ENCODE measurements around the gene PSMG4.

The PSMG4 gene

DNA sequence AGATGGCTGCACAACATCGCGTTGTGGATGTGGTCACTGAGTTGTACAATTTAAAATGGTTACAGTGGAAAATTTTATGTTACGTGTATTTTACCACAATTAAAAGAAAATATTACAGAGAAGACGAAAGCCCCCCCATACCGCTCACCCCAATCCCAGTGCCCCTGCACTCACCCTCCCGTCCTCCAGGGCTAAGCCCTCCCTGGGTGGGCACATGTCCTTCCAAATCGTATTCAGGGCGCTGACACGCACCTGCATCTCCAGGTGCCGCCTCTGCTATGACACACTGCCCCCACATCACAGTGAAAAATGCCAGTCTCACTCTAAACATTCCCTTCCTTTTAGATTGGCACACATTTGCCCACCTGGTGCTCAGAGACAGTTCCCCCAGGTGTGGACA lies 49.4 kb downstream of the PSMG4 start:
- no peak for DNase-seq (ENCODE audit: low read depth in 2 of 2)

DNA sequence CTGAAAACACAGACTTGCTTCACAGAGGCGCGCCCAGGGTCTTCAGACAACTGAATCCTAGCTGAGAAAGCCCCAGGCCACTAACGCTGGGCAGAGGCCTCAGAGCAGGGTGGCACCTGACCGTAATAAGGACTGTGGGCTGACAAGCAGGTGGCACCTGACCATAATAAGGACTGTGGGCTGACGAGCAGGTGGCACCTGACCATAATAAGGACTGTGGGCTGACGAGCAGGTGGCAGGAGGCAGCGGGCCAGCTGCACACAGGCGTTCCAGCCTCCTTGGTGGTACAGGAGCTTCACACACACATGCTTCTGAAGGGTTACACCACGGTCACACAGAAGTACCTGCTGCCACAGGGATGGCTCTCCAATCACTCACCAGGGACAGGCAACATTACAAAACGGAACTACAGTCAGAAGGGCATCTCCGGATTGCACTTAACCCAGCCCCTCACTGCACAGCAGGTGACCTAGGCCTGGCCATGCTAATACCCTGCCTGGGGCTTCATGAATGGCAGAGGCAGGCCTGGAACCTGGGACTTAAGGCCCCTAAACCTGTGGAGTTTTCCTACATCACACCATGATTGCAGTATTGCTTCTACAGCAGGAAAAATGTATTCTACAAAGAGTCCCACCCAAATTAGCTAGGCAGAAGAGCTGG lies 50.8 kb downstream of the PSMG4 start:
- no peak for DNase-seq (ENCODE audit: low read depth in 2 of 2)

- no peak for DNase-seq (ENCODE audit: low read depth in 2 of 2)
Observed at GRCh38 chr6:3310051-3310448, 51.3 kb downstream of the PSMG4 start.

DNA sequence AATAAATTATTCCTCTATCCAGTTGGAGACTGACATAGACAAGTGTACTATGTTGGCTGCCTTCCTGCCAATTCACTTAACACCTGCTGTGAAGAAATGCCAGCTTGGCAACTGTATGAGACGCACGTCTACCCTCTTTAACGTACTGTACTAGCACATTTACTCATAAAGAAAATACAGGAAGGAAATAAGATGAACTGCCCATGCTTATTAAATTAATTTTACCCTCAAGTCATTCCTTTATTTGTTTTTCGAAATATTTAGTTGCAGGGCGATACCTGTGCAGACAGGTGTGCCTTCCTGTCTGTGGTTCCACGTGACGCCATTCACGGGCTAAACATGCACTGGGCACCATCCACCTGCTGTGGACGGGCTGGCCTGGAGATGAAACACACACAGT lies 52.0 kb downstream of the PSMG4 start:
- DNase-seq (ENCODE audit: low read depth in 2 of 2), result no peak

DNA sequence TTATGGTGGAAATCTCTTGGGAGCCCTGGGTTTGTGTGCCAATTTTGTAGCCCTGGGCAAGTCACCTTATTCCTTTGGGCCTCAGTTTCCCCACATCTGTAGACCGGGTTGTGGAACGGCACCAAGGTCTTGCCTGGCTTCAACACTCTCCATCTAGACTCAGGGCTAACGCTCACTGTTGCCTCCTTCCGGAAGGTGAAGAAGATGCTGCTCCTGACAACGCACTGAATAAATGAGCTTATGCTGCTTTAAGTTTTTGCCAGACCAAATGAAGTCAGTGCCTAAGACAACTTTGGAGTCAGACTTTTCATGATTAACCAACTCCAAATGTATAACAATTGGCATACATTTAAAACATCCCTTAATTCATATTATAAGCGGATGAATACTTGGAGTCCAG lies 53.1 kb downstream of the PSMG4 start:
- DNase-seq (ENCODE audit: low read depth in 2 of 2), result no peak

- no peak for DNase-seq (ENCODE audit: low read depth in 2 of 2)
Observed at GRCh38 chr6:3312604-3313231, 54.0 kb downstream of the PSMG4 start.

DNA sequence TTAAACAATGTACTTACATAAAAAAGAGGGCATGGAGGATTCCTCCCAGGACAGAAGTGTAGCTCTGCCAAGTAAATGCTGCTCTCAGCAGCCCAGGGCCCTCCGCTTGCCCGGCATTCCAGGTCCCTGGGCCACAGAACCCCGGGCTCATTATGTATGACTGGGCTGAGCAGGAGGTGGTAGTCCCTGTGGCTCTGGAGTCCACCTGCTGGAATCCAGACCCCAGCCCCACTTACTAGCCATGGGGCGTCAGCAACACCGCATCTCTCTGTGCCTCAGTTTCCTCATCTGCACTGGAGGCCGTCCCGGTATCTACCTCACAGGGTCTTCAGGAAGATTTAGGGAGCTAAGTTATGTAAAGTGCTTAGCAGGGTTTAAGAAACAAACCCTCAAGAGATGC lies 55.4 kb downstream of the PSMG4 start:
- no peak for DNase-seq (ENCODE audit: low read depth in 2 of 2)

- DNase-seq (ENCODE audit: low read depth in 2 of 2), result no peak
Observed at GRCh38 chr6:3314621-3315467, 56.1 kb downstream of the PSMG4 start.

DNA sequence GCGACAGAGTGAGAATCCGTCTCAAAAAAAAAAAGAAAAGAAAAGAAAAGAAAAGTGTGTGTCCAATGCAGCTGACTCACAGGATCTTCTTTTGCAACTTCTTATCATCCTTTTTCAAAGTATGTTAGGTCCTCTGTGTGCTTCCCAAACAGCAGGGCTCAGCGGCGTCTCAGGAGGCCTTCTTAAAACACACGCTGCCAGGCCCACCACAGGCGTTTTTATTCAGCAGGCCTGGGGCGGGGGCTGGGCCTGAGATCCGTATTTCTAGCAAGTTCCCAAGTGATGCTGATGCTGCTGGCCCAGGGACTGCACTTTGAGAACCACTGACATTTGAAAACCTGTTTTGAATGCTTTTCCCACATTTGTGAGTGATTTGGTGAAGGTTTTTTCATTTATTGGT lies 57.1 kb downstream of the PSMG4 start:
- DNase-seq (ENCODE audit: low read depth in 2 of 2), result no peak

DNA sequence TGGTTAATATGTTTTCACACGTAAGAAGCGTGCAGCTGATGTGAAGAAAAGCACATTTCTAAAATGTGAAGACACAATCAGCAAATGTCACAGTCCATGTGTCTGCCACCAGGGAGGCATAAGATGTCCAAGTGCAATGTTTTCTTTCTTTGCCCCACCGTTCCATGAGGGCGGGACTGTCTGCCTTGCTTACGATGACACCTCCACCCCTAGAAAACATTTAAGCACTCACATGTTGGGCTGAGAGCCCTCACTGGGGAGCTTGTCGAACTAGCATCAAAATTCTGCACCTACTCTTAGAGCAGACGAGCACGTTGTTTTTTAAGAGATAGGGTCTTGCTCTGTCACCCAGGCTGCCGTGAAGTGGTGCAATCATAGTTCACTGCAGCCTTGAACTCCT lies 57.6 kb downstream of the PSMG4 start:
- no peak for DNase-seq (ENCODE audit: low read depth in 2 of 2)

GRCh38 chr6:3316818-3317217 lies 58.1 kb downstream of the PSMG4 start:
- DNase-seq (ENCODE audit: low read depth in 2 of 2), result no peak

All from stimulated activated CD4-positive, alpha-beta T cell treated with anti-CD3 and anti-CD28 coated beads, Interleukin-12 subunit alpha, Interleukin-12 subunit beta, amount 100 ng/mL, for 24 hours (primary cell).